Vein endothelial cell (primary cell): Measurements from ENCODE around the gene ABRAXAS1. TPM values are rescaled to one million over a fixed set of nuclear protein-coding genes. Genes with fewer than 3 reads are reported as not detected.

Experiments used
- total RNA-seq: library from RNA; depleted of rRNA; stranded (reverse); fragments of >200 nt; gene quantifications from 2 replicates; pipeline ENCODE4 v1.2.3, GENCODE V29; 2012

ABRAXAS1 gene
- 12.0 and 13.7 TPM in 2 replicates for total RNA-seq

DNA sequence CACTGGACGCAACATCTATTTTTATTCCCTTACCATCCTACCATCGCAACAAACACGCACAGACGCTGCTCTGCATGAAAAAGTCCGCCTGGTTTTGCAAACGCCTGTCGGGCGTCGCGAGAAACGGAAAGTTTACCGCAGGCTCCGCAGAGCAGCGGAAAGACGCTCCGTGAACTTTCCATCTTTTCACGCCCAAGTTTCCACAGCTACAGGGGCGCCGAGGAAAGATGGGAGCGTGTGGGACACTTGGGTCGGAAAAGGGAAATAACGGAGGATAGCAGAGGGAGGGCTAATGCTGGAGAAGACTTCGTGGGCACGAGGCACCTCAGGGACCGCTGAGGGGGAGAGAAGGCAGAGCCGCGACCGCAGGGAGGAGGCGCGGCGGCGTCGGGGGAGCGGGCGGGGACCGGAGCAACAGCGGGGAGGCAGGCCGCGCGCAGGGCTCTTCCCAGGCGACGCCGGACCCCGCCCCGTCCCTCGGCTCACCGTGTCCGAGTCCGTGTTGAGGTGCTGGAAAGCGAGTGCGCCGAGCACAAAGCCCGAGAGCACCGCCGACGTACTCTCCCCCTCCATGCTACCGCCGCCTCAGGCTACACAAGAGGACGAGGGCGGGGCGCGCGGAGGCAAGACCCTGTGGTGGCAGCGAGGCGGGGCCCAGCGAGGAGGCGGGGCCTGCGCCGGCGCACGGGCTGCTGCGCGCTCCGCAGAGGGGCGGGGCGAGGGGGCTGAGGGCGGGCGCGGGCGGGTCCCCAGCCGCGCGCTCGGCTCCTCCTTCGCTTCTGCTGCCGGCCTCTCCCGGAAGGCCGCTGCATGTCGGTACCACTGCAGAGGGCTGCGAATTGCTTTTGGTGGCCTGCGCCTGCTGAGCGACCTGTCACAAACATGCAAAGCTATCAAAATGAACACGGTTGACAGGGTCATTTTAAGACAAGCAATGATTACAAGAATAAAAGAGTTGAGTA, at the start of gene ABRAXAS1:
Gene ABRAXAS1 (minus strand): TSS at position 601 of the 962 bp plus-strand sequence. CDS start 28 bp downstream, at position 573.

DNA sequence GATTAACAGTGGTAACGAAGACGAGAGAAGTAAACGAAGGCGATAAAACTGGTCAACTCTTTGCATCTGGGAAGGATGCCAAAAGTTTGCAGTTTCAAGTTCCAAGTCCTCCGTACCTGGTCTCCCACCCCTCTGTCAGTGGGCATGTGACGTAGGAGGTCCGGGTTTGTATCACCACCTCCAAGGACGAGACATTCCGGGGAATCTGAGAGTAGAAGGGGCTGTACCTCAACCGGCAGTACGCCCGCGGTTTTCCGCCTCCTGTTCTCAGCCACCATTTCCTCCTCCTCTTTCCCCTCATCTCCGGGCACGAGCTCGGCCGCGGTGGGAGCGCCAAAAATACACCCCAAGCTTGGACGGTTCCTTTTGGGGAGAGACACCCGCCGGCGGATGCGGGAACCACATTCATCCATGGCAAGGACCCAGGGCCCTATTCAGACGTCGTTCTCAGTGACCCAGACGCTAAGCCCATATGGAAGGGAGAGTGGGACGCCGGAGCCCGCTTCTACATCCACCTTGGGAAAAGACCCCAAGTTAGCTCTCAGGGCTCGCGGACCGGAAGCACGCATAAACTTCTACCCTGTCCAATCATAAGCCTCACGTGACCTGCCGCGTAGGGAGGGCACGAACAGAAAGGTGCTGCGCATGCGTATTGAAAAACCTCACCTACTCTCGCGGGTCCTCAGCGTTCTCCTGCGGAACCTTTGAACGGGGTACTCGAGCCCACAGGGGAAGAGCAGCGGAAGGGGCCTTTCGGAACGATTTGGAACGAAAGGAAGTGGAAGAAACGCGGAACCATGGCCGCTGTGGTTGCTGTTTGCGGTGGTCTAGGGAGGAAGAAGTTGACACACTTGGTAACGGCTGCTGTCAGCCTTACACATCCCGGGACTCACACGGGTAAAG, 29.4 kb downstream of the ABRAXAS1 start, which contains the start of the genes HELQ and MRPS18C:
Gene HELQ (minus strand): TSS at position 543 of the 903 bp plus-strand sequence. CDS start 130 bp downstream, at position 413.
Gene MRPS18C (plus strand): TSS at position 778 of the 903 bp plus-strand sequence. CDS start 20 bp downstream, at position 798.

Other genes with a start within 250 kb of the ABRAXAS1 start
- gene COQ2, start 200.3 kb downstream of the ABRAXAS1 start, total RNA-seq: 16.7 and 17.7 TPM in 2 replicates
- 3.3 and 6.7 TPM in 2 replicates for gene HPSE, start 150.3 kb downstream of the ABRAXAS1 start, total RNA-seq
- gene HELQ, start 29.3 kb downstream of the ABRAXAS1 start, total RNA-seq: 13.7 and 15.0 TPM in 2 replicates
- gene MRPS18C, start 29.0 kb downstream of the ABRAXAS1 start, total RNA-seq: 13.7 and 21.8 TPM in 2 replicates
- 2.6 and 6.7 TPM in 2 replicates for gene GPAT3, start 51.0 kb upstream of the ABRAXAS1 start, total RNA-seq